NCI-H187 treated with DMSO at 0.1 percent for 48 hours (cell line): Measurements from ENCODE around the gene OTOGL.
"Not testable (repeated sequence)": the region's sequence is repeated elsewhere in the genome, so short reads cannot be mapped to it uniquely, and the experiment has no call there.

Experiments
- DNase-seq: peaks from one replicate; lab custom pipeline; 2025; lab: John Stamatoyannopoulos, UW

The OTOGL gene, protein sequence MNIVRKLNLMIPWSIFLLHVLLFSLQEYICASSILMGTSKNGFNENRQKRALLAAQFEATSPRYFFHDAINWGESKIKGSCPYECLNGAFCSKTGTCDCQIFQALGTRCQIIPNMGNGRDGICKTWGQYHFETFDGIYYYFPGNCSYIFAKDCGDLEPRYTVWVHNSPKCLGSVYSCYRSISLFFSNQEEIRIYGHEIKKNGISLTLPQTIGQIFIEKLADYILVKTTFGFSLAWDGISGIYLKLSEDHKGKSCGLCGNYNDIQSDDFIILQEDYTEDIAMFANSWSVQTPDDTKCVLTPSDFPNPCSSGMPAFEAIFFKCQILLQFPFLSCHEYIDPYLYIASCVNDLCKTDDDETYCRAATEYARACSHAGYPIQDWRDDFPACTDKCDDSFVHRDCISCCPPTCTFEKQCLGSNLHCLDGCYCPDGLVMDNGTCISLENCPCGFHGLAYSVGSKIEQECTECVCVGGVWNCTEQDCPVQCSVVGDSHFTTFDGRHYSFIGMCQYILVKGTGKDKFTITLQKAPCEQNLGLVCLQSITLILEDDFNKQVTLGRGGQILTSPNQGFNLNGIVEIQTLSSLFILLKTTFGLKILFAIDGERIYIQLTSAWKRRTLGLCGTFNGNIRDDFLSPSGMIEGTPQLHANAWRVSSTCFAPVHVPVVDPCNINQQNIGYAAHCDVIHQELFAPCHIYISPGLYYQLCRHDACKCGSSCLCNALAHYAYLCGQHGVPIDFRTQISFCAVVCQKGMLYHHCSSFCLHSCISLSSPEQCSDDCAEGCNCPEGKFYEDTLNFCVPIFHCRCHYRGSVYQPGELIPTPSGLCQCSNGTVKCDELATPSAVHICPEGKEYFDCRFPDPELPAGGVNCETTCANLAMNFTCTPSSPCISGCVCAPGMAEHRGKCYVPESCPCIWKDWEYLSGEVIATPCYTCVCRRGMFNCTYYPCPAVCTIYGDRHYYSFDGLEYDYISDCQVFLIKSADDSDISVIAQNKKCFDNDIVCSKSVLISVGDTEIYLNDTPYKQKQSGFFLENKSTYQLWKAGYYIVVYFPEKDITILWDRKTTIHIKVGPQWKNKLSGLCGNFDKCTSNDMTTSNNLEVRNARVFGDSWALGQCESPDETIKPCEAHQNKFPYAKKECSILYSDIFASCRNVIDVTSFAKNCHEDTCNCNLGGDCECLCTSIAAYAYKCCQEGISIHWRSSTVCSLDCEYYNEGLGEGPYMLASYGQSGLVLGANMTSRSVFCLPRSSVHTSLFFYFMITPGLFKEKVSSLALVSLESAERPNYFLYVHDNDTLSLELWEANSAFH (N-terminal part only)

DNA sequence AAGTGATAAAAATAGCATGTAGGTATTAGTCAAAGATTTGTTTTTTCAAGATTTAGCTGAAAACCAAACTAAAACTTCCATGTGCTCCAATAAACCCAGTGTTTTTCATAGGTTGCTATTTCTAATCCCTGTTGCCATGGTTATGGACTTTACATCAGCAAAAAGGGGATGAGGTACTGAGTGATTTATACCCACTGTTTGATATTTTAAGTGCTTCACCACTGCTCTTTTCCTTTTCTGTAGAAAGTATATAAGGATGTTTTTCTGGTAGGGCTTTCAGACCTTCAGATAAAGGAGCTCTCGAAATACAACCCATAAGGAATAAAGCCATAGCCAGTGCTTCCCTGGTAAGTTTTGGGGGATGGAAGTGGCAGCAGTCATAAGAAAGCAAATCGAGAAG is at the start of gene OTOGL:
Gene OTOGL (plus strand): TSS at position 279 of the 400 bp plus-strand sequence. CDS start 109,895 bp downstream, outside the sequence.
- no peak for DNase-seq

DNA sequence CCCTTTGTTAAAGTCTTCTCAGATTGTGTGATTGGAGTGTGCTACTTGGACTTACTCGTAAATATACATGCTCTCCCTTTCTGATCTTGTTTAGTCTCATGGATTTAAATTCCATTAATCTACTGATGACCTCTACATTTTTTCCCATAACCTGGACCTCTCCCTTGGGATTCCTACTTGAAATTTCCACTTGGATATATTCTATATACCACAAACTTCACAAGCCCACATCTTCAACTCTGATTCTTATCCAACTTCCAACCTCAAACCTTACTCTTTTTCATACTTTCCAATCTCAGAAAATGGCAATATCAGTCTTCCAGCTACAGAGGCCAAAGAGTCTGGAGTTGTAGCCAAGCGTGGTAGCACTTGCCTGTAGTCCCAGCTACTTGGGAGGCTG is 49.1 kb upstream of the OTOGL start:
- no peak for DNase-seq

DNA sequence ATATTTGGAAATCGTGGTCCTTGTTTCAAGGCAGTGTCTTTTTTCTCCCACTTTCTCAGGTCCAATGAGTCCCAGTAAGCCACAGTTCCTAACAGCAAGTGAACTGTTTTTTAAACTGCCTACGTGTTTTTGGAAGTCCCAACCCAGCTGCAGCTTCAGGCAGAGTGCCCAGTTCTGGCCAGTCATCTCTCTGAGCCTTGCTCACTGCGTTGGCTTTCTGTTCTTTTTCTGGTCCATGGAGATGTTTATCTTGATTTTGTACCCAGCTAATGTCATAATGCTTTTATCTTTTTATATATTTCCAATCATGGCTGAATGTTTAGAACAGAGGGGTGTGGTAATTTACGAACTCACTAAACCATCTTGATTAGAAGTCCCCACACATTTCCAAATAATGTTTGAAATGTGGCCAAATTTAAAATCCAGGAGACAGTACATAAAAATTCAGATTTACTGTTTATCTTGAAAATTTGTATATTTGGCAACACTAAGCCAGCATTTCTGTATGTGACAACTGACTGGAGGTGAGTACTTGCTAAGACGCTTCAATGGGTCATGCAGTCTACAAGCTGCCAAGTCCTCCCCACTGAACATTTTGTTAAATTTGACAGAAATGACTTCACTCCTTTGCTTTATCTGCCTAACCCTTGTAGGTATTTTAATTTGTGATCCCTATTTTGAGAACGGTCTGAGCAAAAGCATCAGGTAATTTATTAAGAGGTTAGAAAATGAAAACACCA is 46.1 kb upstream of the OTOGL start:
- DNase-seq, result no peak

DNA sequence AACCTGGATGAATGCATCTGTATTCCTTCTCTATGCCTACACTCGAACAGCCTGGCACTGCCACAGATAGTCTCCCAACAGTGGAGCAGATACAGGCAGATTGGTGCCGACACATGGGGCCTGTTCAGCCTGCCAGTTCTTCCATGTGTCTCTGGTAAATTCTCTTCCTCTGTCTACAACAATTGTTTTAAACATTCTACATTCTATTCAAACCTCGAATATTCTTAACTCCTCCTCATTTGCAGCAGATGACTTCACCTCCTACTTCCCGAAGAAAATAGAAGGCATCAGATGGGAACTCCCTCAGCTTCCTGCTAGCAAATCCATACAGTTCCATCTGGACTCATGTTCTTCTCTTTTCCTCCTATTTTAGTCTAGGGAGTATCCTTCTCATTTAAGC is 43.1 kb upstream of the OTOGL start:
- no peak for DNase-seq

DNA sequence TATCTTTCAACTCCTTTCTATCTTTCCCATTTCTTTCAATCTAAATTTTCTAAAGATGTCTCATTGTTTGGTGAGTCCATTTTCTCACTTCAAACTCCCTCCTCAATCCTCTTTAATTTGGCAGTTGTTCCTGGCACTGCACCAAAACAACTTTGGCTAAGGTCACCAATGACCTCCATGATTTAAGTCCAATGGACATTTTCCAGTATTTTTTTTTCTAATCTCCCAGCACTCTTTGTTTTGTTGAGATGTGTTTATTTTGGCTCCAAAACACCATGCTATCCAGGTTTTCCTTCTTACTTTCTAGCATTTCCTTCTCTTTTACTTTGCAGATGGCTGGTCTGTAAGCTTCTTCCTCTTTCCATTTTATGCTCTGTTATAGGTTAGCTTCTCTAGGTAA is 42.5 kb upstream of the OTOGL start:
- no peak for DNase-seq

DNA sequence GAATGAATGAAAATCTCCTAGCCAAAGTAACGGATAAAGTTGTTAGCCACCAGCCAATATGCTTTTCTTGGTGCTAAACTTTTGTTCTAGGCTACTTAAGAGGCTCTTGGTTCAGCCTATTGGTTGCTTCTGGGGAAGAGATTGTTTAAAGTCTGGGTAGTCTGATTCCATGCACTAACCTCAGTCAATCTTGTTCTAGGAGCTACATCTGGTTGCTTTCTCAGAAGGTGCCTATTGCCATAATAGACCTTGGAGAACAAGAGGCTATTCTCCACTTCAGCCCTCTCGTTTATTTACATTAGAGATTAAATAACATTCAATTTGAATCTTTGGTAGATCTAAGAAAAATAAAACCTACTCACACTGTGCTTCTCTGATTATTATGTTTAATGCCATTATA is 40.8 kb upstream of the OTOGL start:
- DNase-seq, result no peak

DNA sequence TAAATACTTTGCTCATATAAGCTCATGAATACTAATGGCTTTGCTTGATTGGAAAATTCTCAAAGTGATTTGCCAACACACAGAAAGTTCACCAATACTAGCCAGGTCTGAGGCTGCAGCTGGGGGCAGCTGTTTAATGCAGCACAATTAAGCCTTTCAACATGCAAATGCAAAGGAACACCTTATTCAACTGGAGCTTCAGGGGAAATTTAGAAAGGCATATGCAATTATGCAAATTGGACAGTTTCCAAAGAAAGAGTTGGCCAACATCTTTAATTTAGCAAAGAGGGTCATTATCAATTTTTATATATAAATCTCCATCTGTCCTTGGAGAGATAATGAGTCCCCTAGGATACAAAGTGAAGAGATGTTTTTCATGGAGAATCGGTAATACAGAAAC is 40.2 kb upstream of the OTOGL start:
- DNase-seq, result no peak

DNA sequence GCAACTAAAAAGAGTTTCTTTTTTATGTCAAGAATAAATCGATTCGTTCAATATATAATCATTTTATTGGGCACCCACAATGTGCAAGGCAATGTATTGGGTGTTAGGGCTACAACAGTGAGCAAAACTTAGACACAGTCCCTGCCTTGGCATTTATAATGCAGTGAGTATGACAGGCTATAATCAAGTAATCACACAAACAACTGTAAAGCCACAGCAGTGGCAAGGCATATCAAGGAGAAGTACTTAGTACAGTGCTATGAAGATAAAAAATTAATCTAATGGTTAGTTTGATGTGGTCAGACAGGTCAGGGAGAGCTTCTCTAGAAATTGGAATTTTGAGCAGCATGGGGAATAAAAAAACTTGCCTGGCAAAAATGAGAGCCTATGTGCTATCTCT is 39.5 kb upstream of the OTOGL start:
- DNase-seq, result no peak

DNA sequence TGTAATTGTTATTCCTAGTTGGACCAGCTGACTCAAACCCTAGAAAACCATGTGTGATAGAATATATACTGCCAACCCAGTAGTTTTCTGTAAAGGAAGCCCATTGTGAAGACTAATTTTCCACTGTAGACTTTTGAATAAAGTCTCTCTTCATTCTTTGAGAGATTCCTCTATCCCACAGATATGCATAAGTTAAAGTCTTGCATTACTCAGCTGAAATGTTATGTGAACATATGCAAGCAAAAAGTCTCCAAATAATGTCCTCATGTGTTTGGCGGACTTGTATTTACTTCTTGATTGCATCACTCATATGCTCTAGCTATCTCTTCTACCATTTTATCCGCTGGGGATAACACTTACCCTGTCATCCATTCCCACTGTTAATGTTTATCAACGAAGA is 35.1 kb upstream of the OTOGL start:
- DNase-seq, result no peak

DNA sequence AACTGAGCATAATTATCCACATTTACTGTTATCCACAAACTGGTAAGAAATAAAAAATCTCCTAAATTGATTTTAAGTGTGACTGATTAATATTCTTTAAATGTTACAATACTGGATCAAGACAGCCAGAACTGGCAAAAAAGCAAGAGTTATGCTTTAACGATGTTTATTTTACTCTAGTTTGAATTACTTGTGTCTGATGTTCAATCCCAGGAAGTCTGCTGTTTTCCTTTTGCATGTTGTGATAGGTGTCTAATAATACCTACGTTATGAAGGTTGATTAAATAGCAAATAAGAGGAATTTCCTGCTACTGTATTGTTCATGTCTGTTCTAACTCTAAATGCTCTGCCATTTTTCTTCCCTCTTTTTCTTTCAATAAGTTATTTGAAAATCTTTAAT is 34.4 kb upstream of the OTOGL start:
- DNase-seq, result no peak

DNA sequence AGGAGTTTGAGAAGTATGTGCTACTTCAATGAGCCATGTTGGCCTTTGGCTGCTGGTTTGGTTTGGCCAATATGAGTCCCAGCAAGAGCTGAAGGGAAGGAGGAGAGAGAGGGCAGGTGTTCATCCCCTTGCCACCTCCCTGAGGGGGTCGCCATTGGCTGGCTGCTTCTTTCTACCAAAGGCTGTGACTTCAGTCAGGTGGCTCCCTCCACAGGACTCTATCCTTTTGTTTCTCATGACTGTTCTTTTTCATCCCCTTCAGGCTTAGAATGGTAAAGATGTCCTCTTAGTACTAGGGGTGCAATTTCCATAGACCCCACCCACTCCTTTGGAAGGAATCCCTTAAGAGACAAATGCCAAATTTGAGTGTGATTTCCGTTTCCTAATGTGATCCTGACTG is 31.2 kb upstream of the OTOGL start:
- no peak for DNase-seq

DNA sequence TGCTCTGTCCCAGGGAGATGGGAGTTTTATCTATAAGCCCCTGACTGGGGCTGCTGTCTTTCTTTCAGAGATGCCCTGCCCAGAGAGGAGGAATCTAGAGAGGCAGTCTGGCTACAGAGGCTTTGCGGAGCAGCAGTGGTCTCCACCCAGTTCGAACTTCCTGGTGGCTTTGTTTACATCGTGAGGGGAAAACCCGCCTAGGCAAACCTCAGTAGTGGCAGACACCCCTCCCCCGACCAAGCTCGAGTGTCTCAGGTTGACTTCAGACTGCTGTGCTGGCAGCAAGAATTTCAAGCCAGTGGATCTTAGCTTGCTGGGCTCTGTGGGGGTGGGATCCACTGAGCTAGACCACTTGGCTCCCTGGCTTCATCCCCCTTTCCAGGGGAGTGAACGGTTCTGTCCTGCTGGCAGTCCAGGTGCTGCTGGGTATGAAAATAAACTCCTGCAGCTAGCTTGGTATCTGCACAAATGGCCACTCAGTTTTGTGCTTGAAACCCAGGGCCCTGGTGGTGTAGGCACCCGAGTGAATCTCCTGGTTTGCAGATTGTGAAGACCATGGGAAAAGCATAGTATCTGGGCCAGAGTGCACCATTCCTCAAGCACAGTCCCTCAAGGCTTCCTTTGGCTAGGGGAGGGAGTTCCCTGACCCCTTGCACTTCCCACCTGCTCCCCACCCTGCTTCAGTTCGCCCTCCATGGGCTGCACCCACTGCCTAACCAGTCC is 15.3 kb upstream of the OTOGL start:
- DNase-seq, result not testable (repeated sequence)

DNA sequence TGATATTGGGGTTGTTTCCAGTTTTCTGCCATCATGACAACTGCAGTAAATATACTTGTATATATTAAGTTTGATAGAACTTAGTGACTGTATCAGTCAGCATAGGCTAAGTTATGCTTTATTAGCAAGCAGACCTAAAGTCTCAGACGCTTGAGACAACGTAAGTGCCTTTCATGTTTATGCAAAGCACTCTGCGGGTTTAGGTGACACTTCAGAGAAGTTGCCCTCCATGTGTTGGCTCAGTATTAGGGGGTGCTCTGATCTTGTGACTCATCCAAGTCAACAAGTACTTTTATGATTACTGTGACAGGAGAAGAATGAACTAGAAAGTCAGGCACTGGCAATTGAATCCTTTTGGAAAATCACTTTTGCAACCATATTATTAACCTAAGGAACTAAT is 13.3 kb upstream of the OTOGL start:
- no peak for DNase-seq

DNA sequence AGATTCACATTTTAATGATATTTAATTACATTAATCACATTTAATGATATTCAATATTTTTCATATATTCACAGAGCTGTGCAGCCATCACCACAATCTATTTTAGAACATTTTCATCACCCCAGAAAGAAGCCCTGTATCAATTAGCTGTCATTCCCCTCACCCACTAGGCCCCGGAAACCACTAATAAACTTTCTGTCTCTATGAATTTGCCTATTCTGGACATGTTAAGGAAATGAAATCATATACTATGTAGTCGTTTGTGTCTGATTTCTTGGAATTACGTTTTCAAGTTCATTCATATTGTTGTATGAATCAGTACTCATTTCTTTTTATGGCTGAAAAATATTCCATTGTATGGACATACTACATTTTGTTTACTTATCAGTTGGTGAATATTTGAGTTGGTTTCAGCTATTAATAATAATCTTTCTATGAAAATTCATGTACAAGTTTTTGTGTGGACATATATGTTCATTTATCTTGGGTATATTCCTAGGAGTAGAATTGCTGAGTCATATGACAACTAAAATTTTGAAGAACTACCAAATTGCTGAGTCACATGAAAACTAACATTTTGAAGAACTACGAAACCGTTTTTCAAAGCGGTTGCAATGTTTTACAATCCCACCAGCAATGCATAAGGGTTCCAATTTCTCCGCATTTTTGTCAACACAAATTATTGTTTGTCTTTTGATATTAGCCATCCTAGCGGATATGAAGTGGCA is 11.7 kb upstream of the OTOGL start:
- no peak for DNase-seq

DNA sequence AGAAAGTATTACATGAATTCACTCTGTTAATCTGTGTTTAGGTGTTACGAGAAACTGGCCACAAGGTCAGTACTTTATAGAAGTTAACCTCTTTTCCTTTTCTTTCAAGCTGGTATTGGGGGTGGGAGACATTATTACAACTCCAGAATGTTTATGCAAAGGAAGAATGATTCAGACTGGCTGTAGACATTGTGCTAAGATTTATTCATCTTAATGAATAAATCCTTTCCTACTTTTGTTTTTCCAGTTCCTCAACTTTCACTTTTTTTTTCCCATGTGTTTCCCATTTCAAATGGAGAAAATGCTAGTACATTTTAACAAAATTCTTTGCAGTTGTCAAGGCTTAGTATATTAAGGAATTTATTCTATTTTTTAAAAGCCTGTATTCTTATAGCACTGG is 1.3 kb downstream of the OTOGL start:
- no peak for DNase-seq

DNA sequence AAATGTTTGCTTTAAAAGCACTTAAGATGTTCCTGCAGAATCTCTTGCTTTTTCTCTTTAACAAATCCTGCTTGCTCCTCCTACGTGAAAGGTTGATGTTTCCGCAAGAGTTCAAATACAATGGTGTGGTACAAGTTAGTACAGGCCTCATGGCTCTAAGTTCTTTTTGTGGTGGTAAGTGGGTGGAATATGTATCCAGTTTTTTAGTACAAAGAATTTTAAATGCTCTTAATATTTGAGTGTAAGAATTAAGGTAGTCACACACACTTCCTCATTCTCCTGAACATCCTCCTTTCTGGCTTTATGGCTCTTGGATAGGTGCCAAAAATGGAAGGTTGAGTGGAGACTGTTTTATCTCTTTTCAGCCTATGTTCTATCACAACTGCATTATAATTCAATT is 1.8 kb downstream of the OTOGL start:
- peak; percentile 86 for DNase-seq

DNA sequence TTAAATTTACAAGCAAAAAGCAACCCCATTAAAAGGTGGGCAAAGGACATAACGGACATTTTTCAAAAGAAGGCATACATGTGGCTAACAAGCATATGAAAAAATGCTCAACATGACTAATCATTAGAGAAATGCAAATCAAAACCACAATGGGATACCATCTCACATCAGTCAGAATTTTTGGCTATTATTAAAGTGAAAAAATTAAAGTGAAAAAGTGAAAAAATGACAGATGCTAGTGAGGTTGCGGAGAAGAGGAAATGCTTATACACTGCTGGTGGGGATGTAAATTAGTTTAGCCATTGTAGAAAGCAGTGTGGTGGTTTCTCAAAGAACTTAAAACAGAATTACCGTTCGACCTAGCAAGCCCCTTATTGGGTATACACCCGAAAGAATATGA is 7.9 kb downstream of the OTOGL start:
- DNase-seq, result no peak

DNA sequence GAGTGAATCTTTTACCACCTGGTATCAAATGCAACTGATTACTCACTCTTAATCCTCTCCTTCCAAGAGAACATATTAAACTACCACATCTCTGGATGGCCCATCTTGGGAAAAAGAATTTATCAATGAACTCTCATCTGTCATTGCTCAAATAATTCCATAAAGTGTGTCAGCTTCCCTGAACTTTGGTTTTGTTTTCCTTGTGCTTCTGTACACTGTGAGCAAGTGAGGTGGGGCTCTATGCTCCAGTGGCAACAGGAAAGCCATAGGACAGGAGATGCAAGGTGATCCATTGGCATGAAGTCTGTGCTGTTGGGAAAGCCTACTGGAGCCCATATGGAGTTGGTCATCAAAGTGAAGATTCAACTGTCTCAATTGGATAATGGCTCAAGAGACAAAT is 17.4 kb downstream of the OTOGL start:
- no peak for DNase-seq

DNA sequence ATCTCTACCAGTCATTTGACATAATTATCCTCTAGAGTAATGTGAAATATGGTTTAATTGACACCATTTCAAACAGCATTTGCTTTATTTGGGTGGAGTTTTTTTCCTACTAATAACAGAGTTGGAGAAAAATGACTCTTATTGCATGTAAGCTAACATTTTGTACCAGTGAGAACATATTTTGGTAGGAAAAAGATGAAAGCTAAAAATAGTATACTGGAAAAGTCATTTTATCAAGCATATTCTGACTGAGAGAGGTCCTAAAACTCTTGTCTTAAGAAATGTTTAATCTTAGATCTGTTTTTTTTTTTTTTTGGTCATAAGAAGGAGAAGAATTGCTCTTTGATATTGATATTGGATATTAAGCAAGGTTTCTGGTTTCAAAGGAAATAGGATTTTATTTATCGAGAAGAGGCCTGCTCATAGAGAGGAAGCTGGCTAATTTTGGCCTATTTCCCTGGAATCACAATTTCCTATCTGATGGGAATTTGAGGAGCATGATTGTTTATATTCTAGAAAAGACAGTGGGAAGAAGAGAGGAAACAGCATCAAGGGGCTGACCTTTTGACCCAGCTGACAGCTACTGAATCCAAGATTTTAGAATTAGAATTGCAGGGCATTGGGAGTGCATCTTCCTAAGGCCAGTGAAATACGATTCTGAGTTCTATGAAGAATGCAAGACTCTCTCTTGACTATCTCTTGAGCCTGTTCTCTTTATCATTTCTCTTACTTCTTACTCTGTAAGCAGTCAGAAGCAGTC is 19.4 kb downstream of the OTOGL start:
- DNase-seq, result no peak

DNA sequence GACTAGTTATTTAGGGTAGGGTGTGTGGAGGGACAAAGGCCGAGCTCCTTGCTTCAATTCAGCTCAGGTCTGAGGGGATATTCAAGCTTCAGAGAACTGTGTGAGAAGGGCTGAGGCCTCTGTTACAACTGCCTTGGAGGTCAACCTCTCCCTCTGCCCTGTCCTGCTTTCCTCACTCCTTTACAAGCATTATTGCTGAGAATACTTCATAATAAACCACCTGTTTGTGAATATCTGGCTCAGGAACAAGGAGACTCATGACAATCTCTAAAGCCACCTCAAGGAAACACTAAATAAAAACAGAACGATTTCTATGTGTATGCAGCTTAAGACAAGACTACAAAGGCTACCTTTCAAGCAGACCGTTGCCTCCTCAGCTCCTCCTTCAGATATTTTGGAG is 21.7 kb downstream of the OTOGL start:
- no peak for DNase-seq
